GM18499 (cell line): Measurements from ENCODE around the gene RBM11.

Source experiments
- ATAC-seq: cut with Tn5 transposase; IDR thresholded peaks from one replicate; pipeline ENCODE4 v1.9.1; 2021; ENCODE audit warnings: moderate number of reproducible peaks; ENCODE audit not compliant: insufficient read depth, unreplicated experiment

RBM11 gene

DNA sequence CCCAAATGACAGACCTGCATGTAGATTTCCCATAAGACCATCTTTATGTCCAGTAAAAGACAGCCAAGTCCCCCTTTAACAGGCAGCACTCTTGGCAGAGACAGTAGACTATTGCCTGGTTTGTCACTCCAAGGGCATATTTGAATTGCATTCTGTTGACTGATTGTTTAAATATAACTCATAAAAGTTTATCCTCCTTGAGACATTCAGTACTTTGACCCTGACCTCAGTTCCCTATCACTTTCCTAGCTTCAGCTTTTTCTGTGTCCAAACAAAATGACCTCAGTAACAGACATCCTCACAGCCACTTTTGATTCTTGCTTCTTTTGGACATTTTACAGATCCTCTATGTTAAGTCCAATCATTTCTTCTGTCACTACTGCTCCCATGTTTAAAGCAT, 51.1 kb downstream of the RBM11 start:
- ATAC-seq, result no peak

DNA sequence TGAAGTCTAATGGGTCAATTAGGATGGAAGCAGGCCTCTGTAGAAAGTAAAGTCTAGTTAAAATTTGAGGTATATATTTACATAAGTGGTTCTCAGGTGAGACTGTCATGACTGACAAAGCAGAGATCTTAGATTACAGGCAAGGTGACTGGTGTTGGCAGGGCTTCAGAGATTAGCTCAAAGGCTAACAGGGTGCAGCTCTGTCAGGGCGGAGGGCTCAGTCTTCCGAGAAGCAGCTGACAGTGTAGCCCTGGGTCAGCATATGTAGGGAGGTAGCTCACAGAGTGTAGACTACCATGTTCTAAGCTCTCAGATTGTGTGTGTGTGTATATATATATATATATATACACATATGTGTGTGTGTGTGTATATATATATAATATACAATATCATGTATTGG, 54.7 kb downstream of the RBM11 start:
- no peak for ATAC-seq

DNA sequence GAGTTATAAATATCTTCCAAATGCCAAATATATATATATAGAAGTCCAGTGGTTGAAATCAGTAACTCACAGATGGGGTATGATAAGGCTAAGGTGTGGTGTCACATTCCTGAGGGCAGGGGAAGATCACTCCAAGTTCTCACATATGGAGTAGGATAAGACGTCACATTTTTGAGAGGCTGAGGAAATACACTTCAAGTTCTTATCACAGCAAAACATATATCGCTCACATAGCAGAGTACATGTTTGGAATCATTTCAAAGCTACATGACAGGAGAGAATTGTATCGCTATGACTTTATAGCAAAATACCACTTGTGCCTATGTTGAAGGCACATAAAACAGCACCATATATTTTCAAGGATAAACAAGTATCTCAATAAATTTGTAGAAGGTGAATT, 55.1 kb downstream of the RBM11 start:
- no peak for ATAC-seq

DNA sequence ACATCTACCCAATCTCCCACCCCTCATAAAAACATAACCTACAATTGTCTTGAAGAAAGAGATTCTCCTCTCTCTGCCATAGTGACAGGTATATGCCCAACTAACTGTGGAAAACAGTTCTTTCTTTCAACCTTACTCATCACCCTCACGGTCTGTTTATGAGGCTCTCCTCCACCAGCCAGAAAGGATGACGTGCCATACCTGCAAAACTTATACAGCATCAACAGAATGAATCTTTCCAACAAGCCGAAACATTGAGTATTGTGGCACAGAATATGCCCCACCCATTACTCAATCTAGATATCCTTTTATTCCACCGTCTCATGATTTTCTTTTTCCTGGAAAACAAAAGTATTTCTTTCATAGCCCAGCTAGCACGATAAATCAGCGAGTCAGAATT, 55.7 kb downstream of the RBM11 start:
- no peak for ATAC-seq

GRCh38 chr21:14273736-14274538, 58.0 kb downstream of the RBM11 start:
- no peak for ATAC-seq

DNA sequence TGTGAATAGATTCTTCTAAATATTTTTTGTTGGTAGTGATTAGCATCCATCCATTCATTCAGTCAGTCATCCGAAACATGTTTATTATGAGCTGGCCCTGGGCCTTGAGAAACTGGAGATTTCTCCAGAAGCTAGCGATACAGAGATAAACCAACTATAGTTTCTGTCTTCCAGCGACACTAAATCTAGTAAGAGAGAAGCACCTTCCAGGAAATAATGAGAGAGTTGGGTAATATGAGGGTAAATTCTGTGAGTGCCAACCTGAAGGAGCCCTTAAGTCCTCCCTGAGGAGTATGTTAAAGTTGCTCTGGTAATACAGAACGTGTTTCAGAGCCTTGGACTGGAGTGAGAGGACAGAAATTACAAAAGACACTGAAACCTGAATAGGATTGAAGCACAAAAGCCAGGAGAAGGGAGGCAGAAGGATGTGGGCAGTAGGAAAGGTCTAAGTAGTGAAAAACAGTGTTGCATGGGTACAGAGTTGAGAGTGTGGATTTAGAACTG, 59.8 kb downstream of the RBM11 start:
- no peak for ATAC-seq
